ENCODE measurements around the gene CGB3. TPM values are rescaled to one million over a fixed set of nuclear protein-coding genes. Genes with fewer than 3 reads are reported as not detected.
"Not testable (repeated sequence)": the region's sequence is repeated elsewhere in the genome, so short reads cannot be mapped to it uniquely, and the experiment has no call there.

CGB3 gene
- total RNA-seq, 2 experiments from 2014 or later = not detected

DNA sequence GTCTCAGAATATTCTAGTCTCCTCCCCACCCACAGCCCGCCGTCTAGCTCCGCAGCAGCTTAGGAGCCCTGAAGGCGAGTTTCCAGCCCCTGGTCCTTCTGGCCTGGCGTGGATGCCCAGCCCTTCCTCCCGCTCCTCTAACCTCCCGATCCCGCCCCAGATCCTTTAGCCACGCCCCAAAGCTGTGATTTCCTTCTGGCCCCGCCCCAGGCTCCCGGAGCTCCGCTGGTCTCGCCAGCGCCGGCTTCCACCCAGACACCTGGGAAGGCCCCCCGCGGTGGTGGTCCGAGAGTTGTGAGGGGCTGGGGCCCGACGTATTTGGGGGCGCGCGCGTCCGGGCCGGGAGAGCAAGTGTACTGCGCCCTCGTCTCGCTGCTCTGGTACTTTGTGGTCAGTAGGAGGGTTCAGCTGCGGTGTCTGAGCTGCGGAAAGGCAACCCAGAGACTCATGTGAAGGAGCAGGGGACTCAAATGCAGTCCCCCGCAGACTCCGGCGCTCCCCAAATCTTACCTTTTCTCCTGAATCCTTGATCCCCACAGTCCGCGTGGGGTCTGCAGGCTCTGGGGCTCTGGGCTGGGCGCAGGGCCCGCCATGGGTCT lies 33.6 kb upstream of the CGB3 start, which contains the start of gene CGB7:
Gene CGB7 (minus strand): TSS at position 114 of the 599 bp plus-strand sequence. CDS start 2,374 bp downstream, outside the sequence.
- H3K4me3 Mint-ChIP-seq = peak within 1 kb of the TSS; percentile 71
- no peak within 1 kb of the TSS for H3K27ac Mint-ChIP-seq
- no peaks in the 10 kb centered on the region for H3K9me3 Mint-ChIP-seq
- H3K27me3 Mint-ChIP-seq (ENCODE audit: low read depth) = peaks cover 40% of the 10 kb centered on the region
- H3K4me1 Mint-ChIP-seq (ENCODE audit: low read depth) = peaks cover 22% of the 10 kb centered on the region
- peak; percentile 52 for DNase-seq
- H3K36me3 Mint-ChIP-seq (ENCODE audit: low read depth) = no peaks in the 10 kb centered on the region
- CTCF ChIA-PET = interaction anchor here (0.6 to 1.7 kb wide), 5 partner anchors 17 to 328 kb away, joined by 3 to 5 read pairs (median 5); partner anchors contain the start of genes GYS1 and RUVBL2
- intact Hi-C loops (cut with micrococcal nuclease) = loop anchor here (5.0 kb wide), 1 partner anchor 90 kb away; no protein-coding TSS in a partner anchor

GRCh38 chr19:49056902-49057596 lies 32.9 kb upstream of the CGB3 start:
- H3K36me3 Mint-ChIP-seq (ENCODE audit: low read depth); H3K9me3 Mint-ChIP-seq; H3K27ac Mint-ChIP-seq; DNase-seq: not testable (repeated sequence)
- CTCF ChIA-PET = interaction anchor here (0.6 to 1.7 kb wide), 6 partner anchors 18 to 329 kb away, joined by 3 to 5 read pairs (median 4); partner anchors contain the start of genes GYS1 and RUVBL2
- peak overlapping the region; percentile 71 for H3K4me3 Mint-ChIP-seq
- peaks cover 40% of the 10 kb centered on the region for H3K27me3 Mint-ChIP-seq (ENCODE audit: low read depth)
- intact Hi-C loops (cut with micrococcal nuclease) = loop anchor here (5.0 kb wide), 1 partner anchor 90 kb away; no protein-coding TSS in a partner anchor
- peaks cover 22% of the 10 kb centered on the region for H3K4me1 Mint-ChIP-seq (ENCODE audit: low read depth)

- H3K4me1 Mint-ChIP-seq (ENCODE audit: low read depth) = peaks cover 22% of the 10 kb centered on the region
- peaks cover 40% of the 10 kb centered on the region for H3K27me3 Mint-ChIP-seq (ENCODE audit: low read depth)
- DNase-seq = peak; percentile 67
- no peaks in the 10 kb centered on the region for H3K9me3 Mint-ChIP-seq
- CTCF ChIA-PET = interaction anchor here (0.7 to 0.9 kb wide), 3 partner anchors 50 to 262 kb away, joined by 3 read pairs; no protein-coding TSS in a partner anchor
- H3K36me3 Mint-ChIP-seq (ENCODE audit: low read depth) = no peaks in the 10 kb centered on the region
- H3K4me3 Mint-ChIP-seq = peak overlapping the region; percentile 71
- H3K27ac Mint-ChIP-seq = no peak overlapping the region
- intact Hi-C loops (cut with micrococcal nuclease) = loop anchor here (5.0 kb wide), 1 partner anchor 91 kb away; no protein-coding TSS in a partner anchor
Observed at GRCh38 chr19:49056101-49056901, 32.2 kb upstream of the CGB3 start.

GRCh38 chr19:49050376-49051033 lies 26.4 kb upstream of the CGB3 start:
- H3K36me3 Mint-ChIP-seq (ENCODE audit: low read depth); intact Hi-C loops (cut with micrococcal nuclease); H3K9me3 Mint-ChIP-seq; H3K27ac Mint-ChIP-seq; H3K27me3 Mint-ChIP-seq (ENCODE audit: low read depth); H3K4me1 Mint-ChIP-seq (ENCODE audit: low read depth); DNase-seq; CTCF ChIA-PET; H3K4me3 Mint-ChIP-seq: not testable (repeated sequence)

- H3K9me3 Mint-ChIP-seq; intact Hi-C loops (cut with micrococcal nuclease); H3K36me3 Mint-ChIP-seq (ENCODE audit: low read depth); H3K27ac Mint-ChIP-seq; DNase-seq; CTCF ChIA-PET; H3K27me3 Mint-ChIP-seq (ENCODE audit: low read depth); H3K4me3 Mint-ChIP-seq; H3K4me1 Mint-ChIP-seq (ENCODE audit: low read depth): not testable (repeated sequence)
Observed at GRCh38 chr19:49049834-49050233, 25.7 kb upstream of the CGB3 start.

GRCh38 chr19:49049011-49049410 lies 24.9 kb upstream of the CGB3 start, which contains the start of gene CGB8:
CGB8 (minus strand) TSS chr19:49049111; CDS start chr19:49048739, 372 bp downstream.
- H3K4me1 Mint-ChIP-seq (ENCODE audit: low read depth); H3K27me3 Mint-ChIP-seq (ENCODE audit: low read depth); DNase-seq; intact Hi-C loops (cut with micrococcal nuclease); CTCF ChIA-PET; H3K27ac Mint-ChIP-seq; H3K4me3 Mint-ChIP-seq; H3K9me3 Mint-ChIP-seq; H3K36me3 Mint-ChIP-seq (ENCODE audit: low read depth): not testable (repeated sequence)

- H3K4me3 Mint-ChIP-seq; H3K36me3 Mint-ChIP-seq (ENCODE audit: low read depth); H3K27me3 Mint-ChIP-seq (ENCODE audit: low read depth); H3K9me3 Mint-ChIP-seq; DNase-seq; CTCF ChIA-PET; intact Hi-C loops (cut with micrococcal nuclease); H3K27ac Mint-ChIP-seq; H3K4me1 Mint-ChIP-seq (ENCODE audit: low read depth): not testable (repeated sequence)
Observed at GRCh38 chr19:49043548-49043947, 19.4 kb upstream of the CGB3 start, which contains the start of gene CGB5. CGB5 (plus strand) TSS chr19:49043848; CDS start chr19:49044210, 362 bp downstream.

DNA sequence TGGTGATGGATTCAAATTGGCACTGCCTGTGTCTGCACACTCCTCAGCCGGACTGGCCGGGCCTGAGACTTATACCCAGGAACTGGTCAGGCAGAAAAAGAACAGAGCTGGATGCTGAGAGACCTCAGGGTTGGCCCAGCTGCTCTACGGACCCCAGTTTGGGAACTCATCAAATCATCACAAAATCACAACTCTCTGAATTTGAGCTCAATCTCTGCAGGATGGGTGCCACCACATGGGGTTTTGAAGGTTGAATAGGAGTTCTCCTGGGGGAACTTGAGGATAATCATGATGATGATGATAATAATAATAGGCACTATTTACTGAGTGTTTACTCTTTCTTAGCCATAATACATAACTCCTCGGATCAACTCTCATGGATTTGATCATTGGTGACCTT lies 18.5 kb upstream of the CGB3 start:
- H3K4me1 Mint-ChIP-seq (ENCODE audit: low read depth); H3K9me3 Mint-ChIP-seq; CTCF ChIA-PET; H3K27me3 Mint-ChIP-seq (ENCODE audit: low read depth); H3K36me3 Mint-ChIP-seq (ENCODE audit: low read depth); H3K4me3 Mint-ChIP-seq; H3K27ac Mint-ChIP-seq; intact Hi-C loops (cut with micrococcal nuclease); DNase-seq: not testable (repeated sequence)

DNA sequence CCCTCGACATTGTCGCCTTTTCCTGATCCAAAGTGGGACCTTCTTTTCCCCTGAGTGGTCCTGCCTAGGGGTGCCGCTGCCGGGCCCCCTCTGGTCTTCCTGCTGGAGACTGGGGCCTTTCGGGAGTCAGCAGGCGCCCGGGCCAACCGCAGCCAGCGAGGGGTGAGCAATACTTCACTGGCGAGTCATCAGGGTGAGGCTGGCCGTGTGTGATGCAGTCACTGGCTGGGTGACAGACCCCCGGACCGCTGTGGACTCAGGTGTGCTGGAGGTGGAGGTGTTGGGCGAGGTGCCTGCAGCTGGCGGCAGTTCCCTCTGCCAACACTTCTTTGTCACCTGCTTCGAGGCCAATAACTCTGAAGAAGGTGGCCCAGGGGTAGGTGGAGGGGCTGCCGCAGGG lies 18.0 kb upstream of the CGB3 start:
- CTCF ChIA-PET = no interaction called here
- intact Hi-C loops (cut with micrococcal nuclease) = no loop called here
- no peaks in the 10 kb centered on the region for H3K27me3 Mint-ChIP-seq (ENCODE audit: low read depth)
- H3K36me3 Mint-ChIP-seq (ENCODE audit: low read depth) = no peaks in the 10 kb centered on the region
- DNase-seq = no peak
- H3K27ac Mint-ChIP-seq = no peak overlapping the region
- H3K4me1 Mint-ChIP-seq (ENCODE audit: low read depth) = no peaks in the 10 kb centered on the region
- H3K9me3 Mint-ChIP-seq = no peaks in the 10 kb centered on the region
- H3K4me3 Mint-ChIP-seq = no peak overlapping the region

- H3K27me3 Mint-ChIP-seq (ENCODE audit: low read depth); DNase-seq; H3K4me1 Mint-ChIP-seq (ENCODE audit: low read depth); H3K36me3 Mint-ChIP-seq (ENCODE audit: low read depth); H3K27ac Mint-ChIP-seq; CTCF ChIA-PET; H3K4me3 Mint-ChIP-seq; H3K9me3 Mint-ChIP-seq; intact Hi-C loops (cut with micrococcal nuclease): not testable (repeated sequence)
Observed at GRCh38 chr19:49039736-49040135, 15.6 kb upstream of the CGB3 start.

DNA sequence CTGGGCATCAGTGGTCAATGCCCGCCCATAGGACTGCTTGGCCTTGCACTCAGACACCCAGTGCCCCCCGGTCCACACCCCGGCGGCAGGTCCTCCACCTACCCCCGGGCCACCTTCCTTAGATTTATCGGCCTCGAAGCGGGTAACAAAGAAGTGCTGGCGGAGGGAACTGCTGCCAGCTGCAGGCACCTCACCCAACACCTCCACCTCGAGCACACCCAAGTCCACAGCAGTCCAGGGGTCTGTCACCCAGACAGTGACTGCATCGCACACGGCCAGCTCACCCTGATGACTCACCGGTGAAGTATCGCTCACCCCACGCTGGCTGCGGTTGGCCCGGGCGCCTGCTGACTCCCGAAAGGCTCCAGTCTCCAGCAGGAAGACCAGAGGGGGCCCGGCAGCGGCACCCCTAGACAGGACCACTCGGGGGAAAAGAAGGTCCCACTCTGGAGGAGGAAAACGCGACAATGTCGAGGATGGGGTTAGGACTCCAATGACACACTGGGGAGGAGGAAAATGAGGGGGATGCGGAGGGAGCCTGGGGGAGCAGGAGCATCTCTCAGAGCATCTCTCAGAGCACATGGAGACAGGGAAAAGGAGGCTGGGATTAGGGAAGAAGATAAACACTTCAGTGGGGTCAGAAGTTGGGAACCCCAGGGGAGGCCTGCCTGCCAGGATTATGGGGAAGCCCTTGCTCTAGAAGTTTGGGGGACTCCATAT lies 14.6 kb upstream of the CGB3 start:
- H3K27ac Mint-ChIP-seq; intact Hi-C loops (cut with micrococcal nuclease); H3K4me3 Mint-ChIP-seq; CTCF ChIA-PET; H3K36me3 Mint-ChIP-seq (ENCODE audit: low read depth); H3K27me3 Mint-ChIP-seq (ENCODE audit: low read depth); H3K4me1 Mint-ChIP-seq (ENCODE audit: low read depth); H3K9me3 Mint-ChIP-seq; DNase-seq: not testable (repeated sequence)
